K562 (cell line): ENCODE measurements around the gene GCSH. TPM values are rescaled to one million over a fixed set of nuclear protein-coding genes. Genes with fewer than 3 reads are reported as not detected.

Experiments
- BCL6 ChIP-seq: fragments of 250-450 bp; sonication (Bioruptor Pico); IDR thresholded peaks from 2 replicates; pipeline ENCODE4 v1.4.0; 2020
- ETV5 ChIP-seq: sonication (generic); formaldehyde crosslinking; IDR thresholded peaks from 2 replicates; pipeline ENCODE4 v1.4.0; 2020; ENCODE audit warnings: low read depth, mild to moderate bottlenecking, missing genetic modification reagents
- FOXJ2 ChIP-seq: fragments of 200-800 bp; sonication (Bioruptor generic); IDR thresholded peaks from 2 replicates; pipeline ENCODE4 v1.6.1; 2016; ENCODE audit warnings: missing genetic modification characterization, missing compliant biosample characterization
- HNRNPUL1 ChIP-seq: fragments of 200-400 bp; formaldehyde crosslinking; IDR thresholded peaks from 2 replicates; pipeline ENCODE4 v1.6.1; 2017; ENCODE audit warnings: low read length
- KDM5B ChIP-seq: fragments of 200-600 bp; sonication (generic); IDR thresholded peaks from 2 replicates; pipeline ENCODE4 v1.6.1; 2012; ENCODE audit warnings: low read depth, mild to moderate bottlenecking, moderate library complexity, low read length, control low read depth, inconsistent platforms; ENCODE audit not compliant: insufficient replicate concordance
- MNT ChIP-seq, 2 experiments: fragments of 450-650 bp; conservative IDR thresholded peaks; 2 replicates each; pipeline ENCODE4 v1.6.1; 2017; ENCODE audit warnings: mild to moderate bottlenecking in 2 of 2, moderate library complexity in 2 of 2
- NRF1 ChIP-seq, 2 experiments: fragments of 450-650 bp; IDR thresholded peaks in 1 of 2; conservative IDR thresholded peaks in 1 of 2; 2 replicates each; pipeline ENCODE4 v1.6.1; 2014; ENCODE audit warnings: mild to moderate bottlenecking in 2 of 2
- TEAD4 ChIP-seq, 2 experiments: sonication (generic) in 1 of 2; formaldehyde crosslinking in 1 of 2; IDR thresholded peaks; 2 replicates each; pipeline versions ENCODE4 v1.6.1 to v1.8.0; 2012 to 2022; ENCODE audit warnings: borderline replicate concordance in 1 of 2, inconsistent platforms in 1 of 2, low read length in 1 of 2, mild to moderate bottlenecking in 1 of 2, missing genetic modification reagents in 1 of 2
- U2AF2 ChIP-seq: fragments of 200-400 bp; formaldehyde crosslinking; optimal IDR thresholded peaks from 2 replicates; pipeline ENCODE3; 2017; ENCODE audit warnings: low read depth, mild to moderate bottlenecking, low read length
- ZKSCAN8 ChIP-seq: fragments of 200-800 bp; sonication (Bioruptor generic); IDR thresholded peaks from 2 replicates; pipeline ENCODE4 v1.6.1; 2016; ENCODE audit warnings: missing genetic modification characterization, missing compliant biosample characterization
- ZNF121 ChIP-seq: sonication (generic); formaldehyde crosslinking; conservative IDR thresholded peaks from 2 replicates; pipeline ENCODE4 v1.8.0; 2022; ENCODE audit warnings: missing genetic modification reagents
- ZNF165 ChIP-seq: fragments of 250-450 bp; sonication (Bioruptor Pico); IDR thresholded peaks from 2 replicates; pipeline ENCODE4 v1.4.0; 2020; ENCODE audit warnings: borderline replicate concordance
- ZNF431 ChIP-seq: sonication (generic); formaldehyde crosslinking; IDR thresholded peaks from 2 replicates; pipeline ENCODE4 v1.8.0; 2022; ENCODE audit warnings: mild to moderate bottlenecking, missing genetic modification reagents
- ZNF512 ChIP-seq: IDR thresholded peaks from 2 replicates; pipeline ENCODE4 v1.6.1; 2016; ENCODE audit warnings: missing genetic modification characterization, missing compliant biosample characterization
- ZNF551 ChIP-seq: fragments of 250-450 bp; sonication (Bioruptor Pico); IDR thresholded peaks from 2 replicates; pipeline ENCODE4 v1.5.0; 2021; ENCODE audit warnings: mild to moderate bottlenecking, moderate library complexity
- ZNF586 ChIP-seq: fragments of 450-650 bp; formaldehyde crosslinking; conservative IDR thresholded peaks from 2 replicates; pipeline ENCODE4 v1.4.0; 2020; ENCODE audit warnings: mild to moderate bottlenecking, moderate library complexity
- ZNF79 ChIP-seq: fragments of 250-450 bp; sonication (Bioruptor Pico); IDR thresholded peaks from 2 replicates; pipeline ENCODE4 v1.4.0; 2020; ENCODE audit warnings: low read depth, mild to moderate bottlenecking, moderate library complexity
- polyA plus RNA-seq, 8 experiments: library from polyadenylated mRNA; depleted of rRNA in 4 of 8; stranded (reverse) in 5 of 8; unstranded in 3 of 8; fragments of >200 nt; fragmentation: Nextera tagmentation in 2 of 8; fragmentation: Illumina TruSeq in 1 of 8; extraction: Ambion mirVana in 2 of 8; extraction: Trizol in 1 of 8; gene quantifications; 2 replicates each; pipeline versions ENCODE4 v1.2.1 to v1.2.3, GENCODE V29; 2011 to 2014; ENCODE audit warnings: inconsistent platforms in 1 of 8, missing spikeins in 1 of 8
- total RNA-seq, 7 experiments: library from RNA; depleted of rRNA in 6 of 7; stranded (reverse); fragments of >200 nt in 6 of 7; fragmentation: Illumina TruSeq in 2 of 7; extraction: Trizol in 2 of 7; gene quantifications; 2 replicates each; pipeline versions ENCODE4 v1.2.1 to v1.2.3, GENCODE V29; 2011 to 2021; ENCODE audit warnings: low replicate concordance in 1 of 7
- TF ChIP-seq, protein P1 (sequence below): sonication (generic); formaldehyde crosslinking; IDR thresholded peaks from 2 replicates; pipeline ENCODE4 v1.8.1; 2022; ENCODE audit warnings: missing genetic modification reagents
- TF ChIP-seq, protein P2 (sequence below): fragments of 250-450 bp; sonication (Bioruptor Pico); IDR thresholded peaks from 2 replicates; pipeline ENCODE4 v1.4.0; 2020

GCSH gene
- total and polyA plus RNA-seq, 9 of the 15 experiments (the other 6 are each of a cell fraction or from before 2014, with no cell fraction given), result 35.0 to 121 (median 89.0) TPM

- TF ChIP-seq, protein P1, sequence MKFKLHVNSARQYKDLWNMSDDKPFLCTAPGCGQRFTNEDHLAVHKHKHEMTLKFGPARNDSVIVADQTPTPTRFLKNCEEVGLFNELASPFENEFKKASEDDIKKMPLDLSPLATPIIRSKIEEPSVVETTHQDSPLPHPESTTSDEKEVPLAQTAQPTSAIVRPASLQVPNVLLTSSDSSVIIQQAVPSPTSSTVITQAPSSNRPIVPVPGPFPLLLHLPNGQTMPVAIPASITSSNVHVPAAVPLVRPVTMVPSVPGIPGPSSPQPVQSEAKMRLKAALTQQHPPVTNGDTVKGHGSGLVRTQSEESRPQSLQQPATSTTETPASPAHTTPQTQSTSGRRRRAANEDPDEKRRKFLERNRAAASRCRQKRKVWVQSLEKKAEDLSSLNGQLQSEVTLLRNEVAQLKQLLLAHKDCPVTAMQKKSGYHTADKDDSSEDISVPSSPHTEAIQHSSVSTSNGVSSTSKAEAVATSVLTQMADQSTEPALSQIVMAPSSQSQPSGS (CRISPR knock-in tag), result no peak
- TF ChIP-seq ZKSCAN8 (CRISPR knock-in tag) (no peak), ZNF512 (no peak), ETV5 (CRISPR knock-in tag) (peak; percentile 87; the same call in 1 of the 2 replicates), FOXJ2 (no peak; the same call in 1 of the 2 replicates), ZNF431 (CRISPR knock-in tag) (no peak; the same call in 1 of the 2 replicates), BCL6 (CRISPR knock-in tag) (no peak), ZNF586 (no peak), ZNF79 (no peak), MNT (conservative IDR thresholded peaks at IDR 0.05) (peak; percentile 90 to 97; a peak in 3 of 4 replicates), ZNF165 (no peak), U2AF2 (no peak), ZNF551 (no peak), ZNF121 (CRISPR knock-in tag) (no peak), HNRNPUL1 (no peak), TEAD4 (IDR thresholded peaks at IDR 0.05; ENCODE audit: low read length) (0 out of 2 replicates have a peak, but pooled peaks have one; percentile 21), TEAD4 (CRISPR knock-in tag; IDR thresholded peaks at IDR 0.05; ENCODE audit: borderline replicate concordance) (no peak), KDM5B (peak; percentile 91), NRF1 (conservative IDR thresholded peaks at IDR 0.05 in 1 of 2, IDR thresholded peaks at IDR 0.05 in 1 of 2) (no peak)
- TF ChIP-seq, protein P2, sequence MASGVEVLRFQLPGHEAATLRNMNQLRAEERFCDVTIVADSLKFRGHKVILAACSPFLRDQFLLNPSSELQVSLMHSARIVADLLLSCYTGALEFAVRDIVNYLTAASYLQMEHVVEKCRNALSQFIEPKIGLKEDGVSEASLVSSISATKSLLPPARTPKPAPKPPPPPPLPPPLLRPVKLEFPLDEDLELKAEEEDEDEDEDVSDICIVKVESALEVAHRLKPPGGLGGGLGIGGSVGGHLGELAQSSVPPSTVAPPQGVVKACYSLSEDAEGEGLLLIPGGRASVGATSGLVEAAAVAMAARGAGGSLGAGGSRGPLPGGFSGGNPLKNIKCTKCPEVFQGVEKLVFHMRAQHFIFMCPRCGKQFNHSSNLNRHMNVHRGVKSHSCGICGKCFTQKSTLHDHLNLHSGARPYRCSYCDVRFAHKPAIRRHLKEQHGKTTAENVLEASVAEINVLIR (CRISPR knock-in tag), result peak; percentile 85
Observed at GRCh38 chr16:81077076-81077940, 18.9 kb downstream of the GCSH start, which contains the start of gene C16orf46 (continued).
